SIG-M5 treated with dmso at 0.1 percent for 504 hours (cell line): ENCODE data around the gene TMEM161A.

ENCODE experiments used
- DNase-seq: peaks from one replicate; lab custom pipeline; 2025; ENCODE audit not compliant: unreplicated experiment; lab: John Stamatoyannopoulos, UW

TMEM161A gene

DNA sequence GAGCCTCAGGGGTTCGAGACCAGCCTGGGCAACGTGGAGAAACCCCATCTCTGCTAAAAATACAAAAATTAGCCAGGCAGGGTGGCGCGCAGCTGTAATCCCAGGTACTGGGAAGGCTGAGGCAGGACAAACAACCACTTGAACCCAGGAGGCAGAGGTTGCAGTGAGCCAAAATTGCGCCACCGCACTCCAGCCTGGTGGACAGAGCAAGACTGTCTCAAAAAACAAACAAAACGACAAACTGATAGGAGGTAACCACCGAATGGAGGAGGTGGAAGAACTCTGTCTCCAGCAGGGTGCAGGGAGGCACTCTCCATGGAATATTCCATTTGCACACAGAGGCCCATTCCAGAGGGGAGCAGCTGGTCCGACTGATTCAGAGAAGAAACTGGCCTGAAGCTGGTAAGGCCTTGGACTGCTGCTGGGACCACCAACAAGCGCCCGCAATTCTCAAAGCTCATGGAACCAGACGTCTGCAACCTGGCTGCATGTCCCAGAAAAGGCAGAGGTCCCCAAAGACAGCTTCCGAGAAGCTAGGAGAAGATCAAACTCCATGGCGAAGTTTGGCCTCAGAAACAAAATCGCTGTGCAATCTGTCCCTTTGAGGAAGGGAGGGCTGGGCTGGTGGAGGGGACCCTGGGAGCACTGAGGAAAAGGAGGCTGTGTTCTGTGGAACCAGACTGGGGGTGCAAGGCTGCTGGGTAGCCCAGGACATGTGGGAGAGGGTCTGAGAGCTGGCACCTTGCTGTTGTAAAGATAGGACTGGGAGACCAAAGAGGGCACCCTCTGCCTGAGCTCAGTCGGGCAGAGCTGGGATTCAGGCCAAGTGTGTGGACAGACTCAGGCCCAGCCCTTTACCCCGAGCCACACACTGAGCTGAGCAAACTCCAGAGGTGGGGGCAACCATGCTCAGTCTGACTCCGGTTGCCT lies 39.3 kb downstream of the TMEM161A start:
- no peak for DNase-seq

- no peak for DNase-seq
Measured at GRCh38 chr19:19098084-19098702, 40.1 kb downstream of the TMEM161A start.

DNA sequence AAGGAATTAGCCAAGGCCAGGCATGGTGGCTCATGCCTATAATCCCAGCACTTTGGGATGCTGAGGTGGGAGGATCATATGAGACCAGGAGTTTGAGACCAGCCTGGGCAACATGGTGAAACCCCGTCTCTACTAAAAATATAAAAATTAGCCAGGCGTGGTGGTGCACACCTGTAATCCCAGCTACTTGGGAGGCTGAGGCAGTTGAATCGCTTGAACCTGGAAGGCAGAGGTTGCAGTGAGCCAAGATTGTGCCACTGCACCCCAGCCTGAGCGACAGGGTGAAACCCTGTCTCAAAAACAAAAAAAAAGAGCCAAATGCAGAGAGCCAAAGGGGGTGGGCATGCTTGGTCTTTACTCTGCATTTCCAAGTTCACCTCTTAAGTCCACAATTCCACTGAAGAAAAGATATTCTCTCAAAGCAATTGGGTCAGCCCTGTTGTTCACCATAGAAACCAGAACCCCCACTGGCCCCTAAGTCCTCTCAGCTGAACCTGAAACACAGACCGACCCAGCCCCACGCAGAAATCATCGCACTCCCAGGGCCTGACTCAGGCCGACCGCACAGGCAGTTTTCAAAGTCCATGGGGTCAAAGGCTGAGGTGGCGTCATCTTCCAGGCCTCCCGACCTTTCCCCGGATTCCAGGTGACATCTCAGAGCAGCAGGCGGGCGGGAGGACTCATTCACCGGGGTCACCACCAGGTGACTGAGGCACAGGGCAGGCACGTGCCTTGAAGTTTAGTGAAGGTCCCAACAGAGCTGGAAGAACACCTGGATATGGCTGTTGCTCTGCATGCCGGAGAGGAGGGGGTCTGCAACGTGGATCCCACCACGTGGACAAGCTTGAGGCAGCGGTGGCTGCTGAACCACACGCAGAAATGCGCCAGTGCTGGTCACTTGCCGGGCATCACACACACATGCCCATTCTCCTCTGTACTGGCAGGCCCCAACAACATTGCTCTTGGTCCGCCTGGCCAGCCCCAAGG lies 41.3 kb downstream of the TMEM161A start:
- no peak for DNase-seq

GRCh38 chr19:19095691-19096090 lies 42.6 kb downstream of the TMEM161A start:
- no peak for DNase-seq

- no peak for DNase-seq
Measured at GRCh38 chr19:19094513-19094912, 43.8 kb downstream of the TMEM161A start.

GRCh38 chr19:19087676-19088075 lies 50.6 kb downstream of the TMEM161A start:
- no peak for DNase-seq

DNA sequence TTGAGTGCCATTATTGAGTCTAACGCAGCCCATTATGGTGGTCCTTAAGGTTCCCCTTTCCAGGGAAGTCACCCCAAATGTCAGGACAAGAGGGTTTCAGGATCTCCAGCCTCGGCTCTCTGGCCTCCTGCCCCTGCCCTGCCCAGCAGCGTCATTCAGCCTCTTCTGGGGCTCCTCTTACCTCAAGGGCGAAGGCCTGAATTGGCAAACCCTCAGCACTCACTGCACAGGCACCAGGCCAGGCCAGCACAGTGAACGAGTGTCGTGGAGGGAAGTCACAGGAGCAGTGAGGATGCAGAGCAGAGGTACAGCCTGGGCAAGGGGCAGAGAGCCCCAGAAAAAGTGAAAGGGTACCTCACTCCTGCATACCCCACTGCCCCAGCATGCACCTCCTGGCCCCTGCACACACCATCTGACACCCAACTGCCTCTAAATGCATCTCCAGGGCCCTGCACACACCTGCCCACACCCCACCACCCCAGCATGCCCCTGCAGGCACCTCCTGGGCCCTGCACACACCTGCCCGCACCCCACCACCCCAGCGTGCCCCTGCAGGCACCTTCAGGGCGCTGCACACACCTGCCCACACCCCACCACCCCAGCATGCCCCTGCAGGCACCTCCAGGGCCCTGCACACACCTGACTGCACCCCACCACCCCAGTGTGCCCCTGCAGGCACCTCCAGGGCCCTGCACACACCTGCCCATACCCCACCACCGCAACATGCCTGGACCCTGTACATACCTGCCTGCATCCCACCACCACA lies 54.7 kb downstream of the TMEM161A start:
- DNase-seq: no peak

DNA sequence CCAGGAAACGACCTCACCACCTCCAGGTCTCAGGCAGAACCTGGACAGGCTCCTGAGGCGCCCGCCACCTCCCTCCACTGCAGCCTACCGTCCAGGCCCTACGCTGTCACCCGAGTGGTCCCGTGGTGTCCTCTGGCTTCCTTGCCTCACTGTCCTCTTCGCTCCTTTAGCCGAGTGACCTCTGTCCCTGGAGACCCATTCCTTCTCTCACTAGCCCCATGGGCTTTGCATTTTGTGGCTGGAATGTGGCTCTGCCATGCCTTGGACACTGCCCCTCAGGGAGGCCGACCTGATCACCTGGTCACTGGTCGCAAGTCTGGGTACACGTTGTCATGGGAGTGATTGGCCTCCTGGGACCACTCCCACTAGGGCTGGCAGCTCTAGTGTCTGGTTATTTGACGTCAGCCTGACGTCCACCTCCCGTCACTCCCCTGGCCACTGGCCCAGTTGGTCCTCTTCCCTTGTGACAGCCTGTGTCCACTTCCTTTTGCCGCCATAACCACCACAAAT lies 56.6 kb downstream of the TMEM161A start:
- no peak for DNase-seq

DNA sequence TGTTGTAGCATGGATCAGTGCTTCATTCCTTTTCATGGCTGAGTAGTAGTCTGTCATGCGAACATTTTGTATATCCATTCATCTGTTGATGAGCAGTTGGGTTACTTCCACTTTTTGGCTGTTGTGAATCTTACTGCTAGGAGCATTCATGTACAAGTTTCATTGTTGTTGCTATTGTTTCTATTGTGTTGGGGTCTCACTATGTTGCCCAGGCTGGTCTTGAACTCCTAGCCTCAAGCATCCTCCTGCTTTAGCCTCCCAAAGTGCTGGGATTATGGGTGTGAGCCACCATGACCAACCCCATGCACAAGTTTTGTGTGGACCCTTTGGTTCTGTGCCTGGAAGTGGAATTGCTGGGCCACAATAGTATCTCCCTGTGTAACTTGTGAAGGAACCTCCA lies 58.7 kb downstream of the TMEM161A start:
- DNase-seq: no peak

GRCh38 chr19:19078801-19079200 lies 59.5 kb downstream of the TMEM161A start:
- no peak for DNase-seq

- DNase-seq: peak; percentile 59
Measured at GRCh38 chr19:19077103-19077502, 61.2 kb downstream of the TMEM161A start.

DNA sequence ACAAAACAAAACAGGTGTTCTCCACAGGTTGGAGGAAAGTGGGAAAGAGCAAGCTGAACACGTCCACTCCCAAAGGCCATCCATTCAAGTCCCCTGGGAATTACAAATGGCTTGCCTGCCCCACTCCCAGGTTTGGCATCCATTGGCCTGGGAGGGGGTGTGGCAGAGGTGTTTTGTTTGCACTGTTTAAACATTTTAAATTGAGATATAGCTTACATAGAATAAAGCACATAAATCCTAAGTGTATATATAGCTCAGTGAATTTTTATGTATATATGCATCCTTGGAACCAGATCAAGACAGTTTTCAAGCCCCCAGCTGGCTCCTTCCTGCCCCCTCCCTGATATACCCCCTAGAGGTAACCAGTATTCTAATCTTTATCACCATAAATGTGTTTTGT lies 61.8 kb downstream of the TMEM161A start:
- no peak for DNase-seq

DNA sequence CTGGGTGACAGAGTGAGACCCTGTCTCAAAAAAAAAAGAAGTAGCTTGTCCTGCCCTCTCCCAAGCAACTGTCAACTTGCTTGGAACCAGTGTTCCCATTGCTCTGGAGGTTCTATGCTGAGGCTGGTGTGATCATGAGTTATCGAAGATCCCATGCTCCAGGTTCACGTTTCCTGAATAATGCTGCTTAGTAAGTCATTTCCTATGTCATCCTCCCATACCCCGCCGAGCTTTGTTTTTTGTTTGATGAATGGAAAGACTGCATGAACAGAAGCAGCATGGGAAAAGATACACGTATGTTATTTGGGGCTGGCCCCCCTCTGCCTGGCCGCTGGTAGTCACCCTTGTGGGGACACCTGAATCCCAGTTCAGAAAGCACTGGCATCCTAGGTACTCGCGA lies 63.2 kb downstream of the TMEM161A start:
- no peak for DNase-seq

GRCh38 chr19:19074196-19074882 lies 63.9 kb downstream of the TMEM161A start:
- no peak for DNase-seq

DNA sequence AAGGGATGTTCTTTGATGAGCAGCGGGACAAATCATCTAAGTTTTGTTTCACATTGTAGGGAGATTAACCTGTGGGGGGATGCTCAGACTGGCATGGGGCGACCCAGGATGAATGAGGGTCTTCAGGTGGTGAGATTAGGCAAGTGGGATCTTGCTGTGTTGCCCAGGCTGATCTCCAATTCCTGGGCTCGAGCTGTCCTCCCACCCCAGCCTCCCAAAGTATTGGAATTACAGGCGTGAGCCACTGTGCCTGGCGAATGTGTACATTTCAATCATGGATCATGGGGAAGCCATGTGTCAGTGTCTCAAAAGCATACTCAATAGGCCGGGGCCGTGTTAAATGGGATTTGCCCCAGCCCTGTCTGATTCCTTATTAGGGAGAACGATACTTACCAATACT lies 66.4 kb downstream of the TMEM161A start:
- DNase-seq: no peak
